ENCODE results near the gene ZDHHC18.
"Not testable (repeated sequence)": the region's sequence is repeated elsewhere in the genome, so short reads cannot be mapped to it uniquely, and the experiment has no call there.

Gene ZDHHC18

DNA sequence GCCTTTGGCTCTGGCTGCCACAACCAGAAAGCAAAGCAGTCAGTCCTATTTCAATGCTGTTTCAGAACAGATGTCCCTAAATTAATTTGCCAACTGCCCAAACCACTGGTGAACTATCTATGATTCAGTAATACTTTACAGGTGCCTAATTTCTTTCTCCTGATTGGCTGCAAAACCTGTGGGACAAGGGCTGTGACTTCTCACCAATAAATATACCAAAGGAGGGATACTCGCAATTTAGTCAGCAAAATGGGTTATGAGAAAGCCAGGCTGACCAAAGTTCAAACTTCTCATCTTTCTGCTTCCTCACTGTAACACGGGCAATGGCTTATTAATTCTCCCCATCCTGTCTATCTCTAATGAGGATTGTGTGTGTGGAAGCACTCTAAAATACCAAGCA, 50.8 kb downstream of the ZDHHC18 start:
- no peak for DNase-seq (ENCODE audit: low read depth)

GRCh38 chr1:26879793-26880192, 53.3 kb downstream of the ZDHHC18 start:
- no peak for DNase-seq (ENCODE audit: low read depth)
- TF ChIP-seq, protein P1, sequence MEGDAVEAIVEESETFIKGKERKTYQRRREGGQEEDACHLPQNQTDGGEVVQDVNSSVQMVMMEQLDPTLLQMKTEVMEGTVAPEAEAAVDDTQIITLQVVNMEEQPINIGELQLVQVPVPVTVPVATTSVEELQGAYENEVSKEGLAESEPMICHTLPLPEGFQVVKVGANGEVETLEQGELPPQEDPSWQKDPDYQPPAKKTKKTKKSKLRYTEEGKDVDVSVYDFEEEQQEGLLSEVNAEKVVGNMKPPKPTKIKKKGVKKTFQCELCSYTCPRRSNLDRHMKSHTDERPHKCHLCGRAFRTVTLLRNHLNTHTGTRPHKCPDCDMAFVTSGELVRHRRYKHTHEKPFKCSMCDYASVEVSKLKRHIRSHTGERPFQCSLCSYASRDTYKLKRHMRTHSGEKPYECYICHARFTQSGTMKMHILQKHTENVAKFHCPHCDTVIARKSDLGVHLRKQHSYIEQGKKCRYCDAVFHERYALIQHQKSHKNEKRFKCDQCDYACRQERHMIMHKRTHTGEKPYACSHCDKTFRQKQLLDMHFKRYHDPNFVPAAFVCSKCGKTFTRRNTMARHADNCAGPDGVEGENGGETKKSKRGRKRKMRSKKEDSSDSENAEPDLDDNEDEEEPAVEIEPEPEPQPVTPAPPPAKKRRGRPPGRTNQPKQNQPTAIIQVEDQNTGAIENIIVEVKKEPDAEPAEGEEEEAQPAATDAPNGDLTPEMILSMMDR (conservative IDR thresholded peaks at IDR 0.05; ENCODE audit: low read depth, low read length): no peak
- H3K4me3 ChIP-seq (ENCODE audit: low read length): no peak overlapping the region

More for the DNA sequence above, 50.8 kb downstream of the ZDHHC18 start:
- H3K4me3 ChIP-seq (ENCODE audit: low read length): no peak overlapping the region
- TF ChIP-seq, protein P1 (conservative IDR thresholded peaks at IDR 0.05; ENCODE audit: low read depth, low read length): no peak

DNA sequence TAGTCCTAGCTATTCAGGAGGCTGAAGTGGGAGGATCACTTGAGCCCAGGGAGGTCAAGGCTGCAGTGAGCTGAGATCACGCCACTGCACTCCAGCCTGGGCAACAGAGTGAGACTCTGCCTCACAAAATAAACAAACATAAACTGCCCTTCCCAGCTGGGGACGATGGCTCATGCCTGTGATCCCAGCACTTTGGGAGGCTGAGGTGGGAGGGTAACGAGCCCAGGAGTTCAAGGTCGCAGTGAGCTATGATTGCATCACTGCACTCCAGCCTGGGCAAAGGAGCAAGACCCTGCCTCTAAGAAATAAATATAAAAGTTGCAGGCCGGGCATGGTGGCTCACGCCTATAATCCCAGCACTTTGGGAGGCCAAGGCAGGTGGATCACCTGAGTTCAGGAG, 55.1 kb downstream of the ZDHHC18 start:
- DNase-seq (ENCODE audit: low read depth); H3K4me3 ChIP-seq (ENCODE audit: low read length): not testable (repeated sequence)

GRCh38 chr1:26882696-26883463, 56.4 kb downstream of the ZDHHC18 start:
- DNase-seq (ENCODE audit: low read depth): no peak
- TF ChIP-seq, protein P1 (conservative IDR thresholded peaks at IDR 0.05; ENCODE audit: low read depth, low read length): no peak

DNA sequence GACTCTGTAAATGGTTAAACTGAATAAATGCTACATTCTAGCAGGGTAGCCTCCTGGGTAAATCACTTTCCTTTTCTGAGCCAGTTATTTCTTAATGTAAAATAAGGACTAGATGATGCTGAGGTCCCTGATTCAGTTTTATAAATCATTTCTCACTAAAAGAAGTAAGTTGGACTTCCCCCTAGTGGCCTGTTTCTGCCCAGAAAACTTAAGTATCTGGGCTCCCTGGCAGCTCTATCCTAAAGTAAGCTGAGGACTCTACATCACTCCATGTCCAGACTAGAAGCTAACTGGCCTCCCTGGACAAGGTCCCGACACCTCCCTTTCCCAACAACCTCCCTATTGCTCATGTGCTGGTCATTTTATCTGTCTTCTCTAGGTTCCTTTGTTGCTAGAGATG, 60.6 kb downstream of the ZDHHC18 start:
- TF ChIP-seq, protein P1 (conservative IDR thresholded peaks at IDR 0.05; ENCODE audit: low read depth, low read length): peak; percentile 59
- no peak overlapping the region for H3K4me3 ChIP-seq (ENCODE audit: low read length)
- no peak for DNase-seq (ENCODE audit: low read depth)

More at GRCh38 chr1:26882696-26883463, 56.4 kb downstream of the ZDHHC18 start:
- no peak overlapping the region for H3K4me3 ChIP-seq (ENCODE audit: low read length)

GRCh38 chr1:26888231-26888630, 61.7 kb downstream of the ZDHHC18 start:
- DNase-seq (ENCODE audit: low read depth): no peak
- TF ChIP-seq, protein P1 (conservative IDR thresholded peaks at IDR 0.05; ENCODE audit: low read depth, low read length): no peak
- H3K4me3 ChIP-seq (ENCODE audit: low read length): no peak overlapping the region

GRCh38 chr1:26889551-26890466, 63.3 kb downstream of the ZDHHC18 start, which contains the start of gene GPN2:
Gene GPN2, minus strand, starts transcription at chr1:26890283. Its CDS starts 187 bp downstream, at chr1:26890096.
- no peak for DNase-seq (ENCODE audit: low read depth)
- H3K4me3 ChIP-seq (ENCODE audit: low read length): peak within 1 kb of the TSS; percentile 86
- TF ChIP-seq, protein P1 (conservative IDR thresholded peaks at IDR 0.05; ENCODE audit: low read depth, low read length): no peak
